ENCODE results near the gene CCNYL1. TPM values are rescaled to one million over a fixed set of nuclear protein-coding genes. Genes with fewer than 3 reads are reported as not detected.

Gene CCNYL1
- polyA plus RNA-seq, 1 of the 3 experiments (the other 2 are of a cell fraction), result 8.7 TPM

DNA sequence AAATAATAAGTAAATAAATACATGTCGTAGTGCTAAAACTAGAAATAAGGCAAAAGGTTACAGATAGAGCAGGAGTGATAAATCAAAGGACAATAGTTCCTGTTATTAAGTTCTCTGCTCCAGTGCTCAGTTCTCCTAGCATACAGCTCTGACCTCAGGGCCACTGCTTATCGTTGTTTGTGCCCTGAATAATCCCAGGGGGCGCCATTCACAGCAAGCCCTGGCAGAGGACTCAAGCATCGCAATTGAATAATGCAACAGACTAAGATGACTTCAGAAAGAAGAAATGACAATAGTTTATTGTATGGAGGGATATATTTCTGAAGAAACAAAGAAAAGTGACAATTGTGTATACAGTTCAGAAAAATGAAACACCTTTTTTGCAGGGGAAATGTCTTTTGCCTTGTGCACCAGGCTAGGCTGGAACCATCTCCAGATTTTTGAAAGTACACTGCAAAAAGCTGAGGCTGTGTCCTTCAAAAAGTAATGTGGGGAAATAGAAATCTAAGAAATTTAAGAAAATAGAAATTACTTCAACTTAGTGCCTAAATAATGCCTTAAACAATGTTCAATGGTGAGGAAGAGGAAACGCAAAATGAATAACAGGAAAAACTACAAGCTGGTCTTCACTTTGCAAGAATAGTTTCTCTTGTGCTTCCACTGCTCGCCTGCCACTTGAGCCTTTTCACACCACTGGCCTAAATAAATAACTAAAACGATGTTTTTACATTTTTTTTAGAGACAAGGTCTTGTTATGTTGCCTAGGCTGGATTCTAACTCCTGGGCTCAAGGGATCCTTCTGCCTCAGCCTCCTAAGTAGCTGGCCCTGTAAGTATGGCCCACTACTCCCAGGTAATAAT lies 19.0 kb upstream of the CCNYL1 start:
- no peak overlapping the region for H3K4me2 ChIP-seq
- peaks cover 3% of the 10 kb centered on the region for H3F3A ChIP-seq (replicated peaks; ENCODE audit: insufficient read depth)
- no peak overlapping the region for H3K9ac ChIP-seq
- no peak overlapping the region for H2AFZ ChIP-seq (ENCODE audit: low read depth)
- no peak overlapping the region; a peak in 1 of 4 replicates for H3K4me3 ChIP-seq (ENCODE audit: low read depth in 2 of 2, low read length in 1 of 2)
- no peaks in the 10 kb centered on the region for H3K9me2 ChIP-seq
- no peak overlapping the region for H3K27ac ChIP-seq (ENCODE audit: low read depth in 2 of 2, low read length in 1 of 2)
- ChIA-PET CTCF (interaction anchor here (0.5 to 1.7 kb wide), 20 partner anchors 9 to 1234 kb away, joined by 3 to 6 read pairs (median 3); no protein-coding TSS in a partner anchor), POLR2A (no interaction called here)
- 68% methylated on average over 7 of the region's 7 CpGs for WGBS (ENCODE audit: low lambda C conversion rate)
- H3K79me2 ChIP-seq (ENCODE audit: insufficient read depth), result no peaks in the 10 kb centered on the region
- DNase-seq, result peak; percentile 59
- no peaks in the 10 kb centered on the region for H3K4me1 ChIP-seq (ENCODE audit: control insufficient read depth in 1 of 2, insufficient read depth in 2 of 2, low read depth in 1 of 2, low read length in 1 of 2)
- TF ChIP-seq SMC3 (IDR thresholded peaks at IDR 0.05; ENCODE audit: low read depth, low read length) (peak; percentile 31), CHD2 (IDR thresholded peaks at IDR 0.05; ENCODE audit: low read length, partially characterized antibody) (no peak), ELF1 (IDR thresholded peaks at IDR 0.05) (no peak), RAD21 (IDR thresholded peaks at IDR 0.05; ENCODE audit: low read length) (peak; percentile 48)
- TF ChIP-seq, protein P1, sequence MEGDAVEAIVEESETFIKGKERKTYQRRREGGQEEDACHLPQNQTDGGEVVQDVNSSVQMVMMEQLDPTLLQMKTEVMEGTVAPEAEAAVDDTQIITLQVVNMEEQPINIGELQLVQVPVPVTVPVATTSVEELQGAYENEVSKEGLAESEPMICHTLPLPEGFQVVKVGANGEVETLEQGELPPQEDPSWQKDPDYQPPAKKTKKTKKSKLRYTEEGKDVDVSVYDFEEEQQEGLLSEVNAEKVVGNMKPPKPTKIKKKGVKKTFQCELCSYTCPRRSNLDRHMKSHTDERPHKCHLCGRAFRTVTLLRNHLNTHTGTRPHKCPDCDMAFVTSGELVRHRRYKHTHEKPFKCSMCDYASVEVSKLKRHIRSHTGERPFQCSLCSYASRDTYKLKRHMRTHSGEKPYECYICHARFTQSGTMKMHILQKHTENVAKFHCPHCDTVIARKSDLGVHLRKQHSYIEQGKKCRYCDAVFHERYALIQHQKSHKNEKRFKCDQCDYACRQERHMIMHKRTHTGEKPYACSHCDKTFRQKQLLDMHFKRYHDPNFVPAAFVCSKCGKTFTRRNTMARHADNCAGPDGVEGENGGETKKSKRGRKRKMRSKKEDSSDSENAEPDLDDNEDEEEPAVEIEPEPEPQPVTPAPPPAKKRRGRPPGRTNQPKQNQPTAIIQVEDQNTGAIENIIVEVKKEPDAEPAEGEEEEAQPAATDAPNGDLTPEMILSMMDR (IDR thresholded peaks at IDR 0.05), result peak; percentile 66
- TF ChIP-seq, protein P2, sequence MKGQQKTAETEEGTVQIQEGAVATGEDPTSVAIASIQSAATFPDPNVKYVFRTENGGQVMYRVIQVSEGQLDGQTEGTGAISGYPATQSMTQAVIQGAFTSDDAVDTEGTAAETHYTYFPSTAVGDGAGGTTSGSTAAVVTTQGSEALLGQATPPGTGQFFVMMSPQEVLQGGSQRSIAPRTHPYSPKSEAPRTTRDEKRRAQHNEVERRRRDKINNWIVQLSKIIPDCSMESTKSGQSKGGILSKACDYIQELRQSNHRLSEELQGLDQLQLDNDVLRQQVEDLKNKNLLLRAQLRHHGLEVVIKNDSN (IDR thresholded peaks at IDR 0.05; ENCODE audit: borderline replicate concordance, low read depth), result no peak
- no peaks in the 10 kb centered on the region for H3K36me3 ChIP-seq (replicated peaks in 1 of 2; ENCODE audit: control insufficient read depth in 1 of 2, insufficient read depth in 2 of 2, low read length in 1 of 2)
- H4K20me1 ChIP-seq (ENCODE audit: insufficient read depth), result no peaks in the 10 kb centered on the region
- no peaks in the 10 kb centered on the region for H3K9me3 ChIP-seq
- H3K27me3 ChIP-seq (ENCODE audit: insufficient read depth), result no peaks in the 10 kb centered on the region

DNA sequence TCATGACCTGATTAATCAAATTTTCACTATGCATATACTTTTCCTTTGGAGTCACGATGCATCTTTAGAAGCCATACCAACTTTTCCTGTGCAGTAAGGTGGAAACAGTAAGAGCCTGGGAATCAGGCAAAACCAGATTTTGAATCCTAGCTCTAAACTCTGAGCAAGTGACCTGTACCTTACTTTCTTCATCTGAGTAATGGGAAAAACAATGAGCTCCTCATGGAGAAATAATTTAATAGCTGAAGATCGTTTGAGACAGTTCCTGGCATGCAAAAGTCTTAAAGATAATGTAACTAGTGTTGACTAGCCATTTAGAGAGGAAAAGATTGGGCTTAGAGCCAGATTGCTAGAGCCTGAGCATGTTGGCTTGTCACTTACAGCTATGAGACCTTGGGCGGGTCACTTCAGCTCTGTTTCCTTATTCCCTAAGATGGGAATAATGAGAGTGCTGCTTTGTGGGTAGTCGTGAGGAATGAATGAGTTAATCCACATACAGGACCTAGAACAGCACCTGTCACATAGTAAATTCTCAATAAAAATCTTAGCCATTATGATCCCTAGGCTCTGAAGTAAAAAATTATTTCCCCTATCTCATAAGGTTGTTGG lies 17.7 kb upstream of the CCNYL1 start:
- Histone ChIP-seq H3K36me3 (replicated peaks in 1 of 2; ENCODE audit: control insufficient read depth in 1 of 2, insufficient read depth in 2 of 2, low read length in 1 of 2) (no peaks in the 10 kb centered on the region), H3K27ac (ENCODE audit: low read depth in 2 of 2, low read length in 1 of 2) (no peak overlapping the region), H2AFZ (ENCODE audit: low read depth) (no peak overlapping the region), H3F3A (replicated peaks; ENCODE audit: insufficient read depth) (peaks cover 3% of the 10 kb centered on the region), H3K79me2 (ENCODE audit: insufficient read depth) (no peaks in the 10 kb centered on the region), H4K20me1 (ENCODE audit: insufficient read depth) (no peaks in the 10 kb centered on the region), H3K4me3 (ENCODE audit: low read depth in 2 of 2, low read length in 1 of 2) (no peak overlapping the region), H3K4me2 (no peak overlapping the region), H3K9me3 (no peaks in the 10 kb centered on the region), H3K9ac (no peak overlapping the region), H3K4me1 (ENCODE audit: control insufficient read depth in 1 of 2, insufficient read depth in 2 of 2, low read depth in 1 of 2, low read length in 1 of 2) (no peaks in the 10 kb centered on the region), H3K27me3 (ENCODE audit: insufficient read depth) (no peaks in the 10 kb centered on the region), H3K9me2 (no peaks in the 10 kb centered on the region)
- WGBS (ENCODE audit: low lambda C conversion rate), result 57% methylated on average over 4 of the region's 4 CpGs
- ChIA-PET POLR2A (no interaction called here), CTCF (interaction anchor here (1.7 kb wide), 1 partner anchor 10 kb away, joined by 6 read pairs; no protein-coding TSS in a partner anchor)
- TF ChIP-seq RCOR1 (IDR thresholded peaks at IDR 0.05; ENCODE audit: low read length) (no peak), TEAD4 (IDR thresholded peaks at IDR 0.05; ENCODE audit: borderline replicate concordance, insufficient read depth) (no peak), NRF1 (IDR thresholded peaks at IDR 0.05; ENCODE audit: low read depth, low read length) (no peak), NFIC (IDR thresholded peaks at IDR 0.05; ENCODE audit: borderline replicate concordance) (no peak), MXI1 (IDR thresholded peaks at IDR 0.05; ENCODE audit: low read depth, low read length) (no peak), RAD21 (IDR thresholded peaks at IDR 0.05; ENCODE audit: low read length) (no peak), RFX5 (IDR thresholded peaks at IDR 0.05; ENCODE audit: low read length) (no peak), POLR2AphosphoS5 (IDR thresholded peaks at IDR 0.05; ENCODE audit: low read depth, low read length) (no peak), GABPA (IDR thresholded peaks at IDR 0.05; ENCODE audit: low read depth) (no peak), SIN3A (IDR thresholded peaks at IDR 0.05; ENCODE audit: borderline replicate concordance, low read depth, low read length) (no peak), CHD2 (IDR thresholded peaks at IDR 0.05; ENCODE audit: low read length, partially characterized antibody) (no peak)
- TF ChIP-seq, protein P3, sequence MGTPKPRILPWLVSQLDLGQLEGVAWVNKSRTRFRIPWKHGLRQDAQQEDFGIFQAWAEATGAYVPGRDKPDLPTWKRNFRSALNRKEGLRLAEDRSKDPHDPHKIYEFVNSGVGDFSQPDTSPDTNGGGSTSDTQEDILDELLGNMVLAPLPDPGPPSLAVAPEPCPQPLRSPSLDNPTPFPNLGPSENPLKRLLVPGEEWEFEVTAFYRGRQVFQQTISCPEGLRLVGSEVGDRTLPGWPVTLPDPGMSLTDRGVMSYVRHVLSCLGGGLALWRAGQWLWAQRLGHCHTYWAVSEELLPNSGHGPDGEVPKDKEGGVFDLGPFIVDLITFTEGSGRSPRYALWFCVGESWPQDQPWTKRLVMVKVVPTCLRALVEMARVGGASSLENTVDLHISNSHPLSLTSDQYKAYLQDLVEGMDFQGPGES (IDR thresholded peaks at IDR 0.05; ENCODE audit: low read depth, low read length), result no peak
- DNase-seq, result no peak

All from SK-N-SH (cell line).